Caco-2 (cell line): ENCODE results near the gene MEGF11. TPM values are rescaled to one million over a fixed set of nuclear protein-coding genes. Genes with fewer than 3 reads are reported as not detected.

Experiments
- BruUV-seq: library from RNA; stranded (reverse); fragments of 400-500 nt; replicated peaks from 2 replicates; lab custom pipeline; 2021; lab: Mats Ljungman, UMichigan
- CTCF ChIA-PET: fragments of 300-600 bp; sonication (Branson Sonifier 250); formaldehyde crosslinking; loops from one replicate; lab custom pipeline; 2022; ENCODE audit warnings: antibody characterized with exemption; lab: Charles Lee
- POLR2A ChIA-PET: fragments of 300-600 bp; sonication (Branson Sonifier 250); formaldehyde crosslinking; loops from one replicate; lab custom pipeline; 2022; ENCODE audit warnings: antibody characterized with exemption; lab: Charles Lee
- DNase-seq, 2 experiments: peaks; one replicate each; pipeline versions ENCODE4 v3.0.0 to v3.0.0-alpha.2; 2020 to 2022
- H3K27me3 ChIP-seq: replicated peaks from 2 replicates; pipeline ENCODE4 v1.6.0; 2011; ENCODE audit warnings: low read length; ENCODE audit not compliant: control insufficient read depth, insufficient read depth
- H3K36me3 ChIP-seq: 2 replicates; pipeline ENCODE4 v1.5.1; 2011; ENCODE audit warnings: low read length; ENCODE audit not compliant: control insufficient read depth, insufficient read depth
- H3K4me1 ChIP-seq: fragments of 250-450 bp; sonication (Bioruptor Pico); 2 replicates; pipeline ENCODE4 v1.5.1; 2020; ENCODE audit warnings: mild to moderate bottlenecking
- H3K4me3 ChIP-seq: 2 replicates; pipeline ENCODE4 v1.5.1; 2011; ENCODE audit warnings: low read depth, mild to moderate bottlenecking, control low read depth, low read length
- H3K9me3 ChIP-seq: fragments of 250-450 bp; sonication (Bioruptor Pico); 2 replicates; pipeline ENCODE4 v1.5.1; 2020; ENCODE audit warnings: mild to moderate bottlenecking, moderate library complexity
- H3K27ac Mint-ChIP-seq: one replicate; pipeline ENCODE4 v1.8.0; 2022; ENCODE audit warnings: mixed read lengths; ENCODE audit not compliant: unreplicated experiment
- H3K27me3 Mint-ChIP-seq: one replicate; pipeline ENCODE4 v1.8.0; 2022; ENCODE audit warnings: mixed read lengths; ENCODE audit not compliant: insufficient read depth, unreplicated experiment
- H3K36me3 Mint-ChIP-seq: one replicate; pipeline ENCODE4 v1.8.0; 2022; ENCODE audit warnings: mild to moderate bottlenecking, mixed read lengths; ENCODE audit not compliant: insufficient read depth, unreplicated experiment
- H3K4me1 Mint-ChIP-seq: one replicate; pipeline ENCODE4 v1.8.0; 2022; ENCODE audit warnings: low read depth, mixed read lengths; ENCODE audit not compliant: unreplicated experiment
- H3K4me3 Mint-ChIP-seq: one replicate; pipeline ENCODE4 v1.8.0; 2022; ENCODE audit warnings: mild to moderate bottlenecking, moderate library complexity, mixed read lengths; ENCODE audit not compliant: unreplicated experiment
- H3K9me3 Mint-ChIP-seq: one replicate; pipeline ENCODE4 v1.8.0; 2022; ENCODE audit warnings: mixed read lengths; ENCODE audit not compliant: unreplicated experiment
- CTCF ChIP-seq, 2 experiments: fragments of 200-600 bp in 1 of 2; IDR thresholded peaks; 1 replicate in 1 of 2; 2 replicates in 1 of 2; pipeline versions ENCODE4 v1.5.1 to v1.8.0; 2011 to 2022; ENCODE audit warnings: antibody characterized with exemption in 1 of 2, control low read depth in 1 of 2, inconsistent platforms in 1 of 2, low read depth in 1 of 2, low read length in 1 of 2, mild to moderate bottlenecking in 1 of 2, moderate library complexity in 1 of 2; ENCODE audit not compliant: insufficient read depth in 1 of 2, severe bottlenecking in 1 of 2, unreplicated experiment in 1 of 2
- intact Hi-C: fragments of 100-400 bp; cut with micrococcal nuclease; formaldehyde crosslinking; loops from one replicate; pipeline ENCODE4 v1.10.0; 2022; ENCODE audit not compliant: unreplicated experiment
- total RNA-seq: library from RNA; stranded (reverse); gene quantifications from 2 replicates; pipeline ENCODE4 v1.2.3, GENCODE V29; 2022

Gene MEGF11
- total RNA-seq, 1 experiment from 2014 or later, result 0.66 TPM

DNA sequence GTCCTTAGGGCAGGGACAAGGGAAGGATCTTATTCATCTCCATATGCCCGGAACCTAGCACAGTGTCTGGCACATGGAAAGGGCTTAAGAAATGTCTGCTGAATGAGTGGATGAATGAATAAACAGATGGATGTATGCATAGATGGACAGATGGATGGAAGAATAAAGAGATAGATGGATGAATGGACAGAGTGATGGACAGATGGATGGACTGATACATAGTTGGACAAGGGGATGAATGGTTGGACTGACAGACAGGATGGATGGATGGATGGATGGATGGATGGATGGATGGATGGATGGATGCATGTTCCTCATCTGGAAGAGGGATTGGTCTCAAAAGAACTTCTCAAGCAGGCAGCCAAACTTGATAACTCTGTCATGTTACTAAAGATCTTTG is 177.6 kb downstream of the MEGF11 start:
- BruUV-seq, result no TSS peak
- POLR2A ChIA-PET, result no interaction called here
- no peak overlapping the region for H3K27ac Mint-ChIP-seq
- no peaks in the 10 kb centered on the region for H3K36me3 Mint-ChIP-seq
- CTCF ChIA-PET, result interaction anchor here (0.6 kb wide), 1 partner anchor 1171 kb away, joined by 7 read pairs; no protein-coding TSS in a partner anchor
- intact Hi-C loops, result no loop called here
- Histone ChIP-seq H3K9me3 (no peaks in the 10 kb centered on the region), H3K4me3 (no peak overlapping the region), H3K27me3 (no peaks in the 10 kb centered on the region), H3K36me3 (no peaks in the 10 kb centered on the region), H3K4me1 (peaks cover 1% of the 10 kb centered on the region; the same call in 1 of the 2 replicates)
- no peaks in the 10 kb centered on the region for H3K9me3 Mint-ChIP-seq
- no peak for TF ChIP-seq CTCF (IDR thresholded peaks at IDR 0.05; ENCODE audit: insufficient read depth in 1 of 2, low read depth in 1 of 2, low read length in 1 of 2, severe bottlenecking in 1 of 2, unreplicated experiment in 1 of 2)
- DNase-seq, result no peak
- H3K4me3 Mint-ChIP-seq, result no peak overlapping the region
- no peaks in the 10 kb centered on the region for H3K4me1 Mint-ChIP-seq
- H3K27me3 Mint-ChIP-seq, result peaks cover 14% of the 10 kb centered on the region

- Histone ChIP-seq H3K4me1 (no peaks in the 10 kb centered on the region), H3K36me3 (no peaks in the 10 kb centered on the region), H3K4me3 (no peak overlapping the region), H3K9me3 (no peaks in the 10 kb centered on the region), H3K27me3 (no peaks in the 10 kb centered on the region)
- no peak overlapping the region for H3K27ac Mint-ChIP-seq
- CTCF ChIA-PET, result interaction anchor here (1.4 kb wide), 1 partner anchor 9 kb away, joined by 6 read pairs; no protein-coding TSS in a partner anchor
- H3K27me3 Mint-ChIP-seq, result peaks cover 14% of the 10 kb centered on the region
- TF ChIP-seq CTCF (IDR thresholded peaks at IDR 0.05; ENCODE audit: insufficient read depth in 1 of 2, low read depth in 1 of 2, low read length in 1 of 2, severe bottlenecking in 1 of 2, unreplicated experiment in 1 of 2), result no peak
- intact Hi-C loops, result no loop called here
- no peaks in the 10 kb centered on the region for H3K4me1 Mint-ChIP-seq
- H3K36me3 Mint-ChIP-seq, result no peaks in the 10 kb centered on the region
- no peak overlapping the region for H3K4me3 Mint-ChIP-seq
- BruUV-seq, result no TSS peak
- H3K9me3 Mint-ChIP-seq, result no peaks in the 10 kb centered on the region
- no peak for DNase-seq
- POLR2A ChIA-PET, result interaction anchor here (0.6 kb wide), 1 partner anchor 542 kb away, joined by 3 read pairs; the partner anchor contains the start of gene HACD3
Observed at GRCh38 chr15:66072616-66073361, 180.8 kb downstream of the MEGF11 start.

GRCh38 chr15:66071921-66072295 is 181.6 kb downstream of the MEGF11 start:
- no peaks in the 10 kb centered on the region for H3K27me3 ChIP-seq
- no peak for TF ChIP-seq CTCF (IDR thresholded peaks at IDR 0.05; ENCODE audit: insufficient read depth in 1 of 2, low read depth in 1 of 2, low read length in 1 of 2, severe bottlenecking in 1 of 2, unreplicated experiment in 1 of 2)
- ChIA-PET POLR2A (no interaction called here), CTCF (interaction anchor here (1.4 kb wide), 1 partner anchor 10 kb away, joined by 6 read pairs; no protein-coding TSS in a partner anchor)
- Mint-ChIP-seq H3K27me3 (peaks cover 7% of the 10 kb centered on the region), H3K9me3 (no peaks in the 10 kb centered on the region), H3K4me1 (no peaks in the 10 kb centered on the region), H3K36me3 (no peaks in the 10 kb centered on the region), H3K27ac (no peak overlapping the region), H3K4me3 (no peak overlapping the region)
- no peaks in the 10 kb centered on the region for H3K4me1 ChIP-seq
- no TSS peak for BruUV-seq
- H3K4me3 ChIP-seq, result no peak overlapping the region
- intact Hi-C loops, result no loop called here
- H3K36me3 ChIP-seq, result no peaks in the 10 kb centered on the region
- DNase-seq, result no peak
- H3K9me3 ChIP-seq, result no peaks in the 10 kb centered on the region
